ENCODE data around the gene SKA1.

SKA1 gene

DNA sequence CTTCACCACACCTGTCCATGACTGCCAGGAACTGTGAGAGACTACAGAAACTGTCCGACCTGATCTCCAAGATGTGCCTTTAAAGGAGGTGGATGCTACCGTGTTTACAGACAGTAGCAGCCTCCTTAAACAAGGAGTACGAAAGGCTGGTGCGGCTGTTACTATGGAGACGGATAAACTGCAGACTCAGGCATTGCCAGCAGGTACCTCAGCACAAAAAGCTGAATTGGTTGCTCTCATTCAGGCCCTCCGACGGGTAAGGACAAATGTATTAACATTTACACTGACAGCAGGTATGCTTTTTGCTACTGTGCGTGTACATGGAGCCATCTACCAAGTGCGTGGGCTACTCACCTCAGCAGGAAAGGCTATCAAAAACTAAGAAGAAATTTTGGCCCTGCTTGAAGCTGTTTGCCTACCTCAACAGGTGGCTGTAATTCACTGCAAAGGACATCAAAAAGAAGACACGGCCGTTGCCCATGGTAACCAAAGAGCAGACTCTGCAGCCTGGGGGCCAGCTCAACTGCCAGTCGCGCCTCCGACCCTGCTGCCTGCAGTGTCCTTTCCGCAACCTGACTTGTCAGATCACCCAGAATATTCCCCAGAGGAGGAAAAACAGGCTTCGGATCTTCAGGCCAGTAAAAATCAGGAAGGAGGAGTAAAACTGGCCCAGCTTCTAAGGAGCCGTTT lies 30.9 kb downstream of the SKA1 start:
- no peak for TF ChIP-seq CTCF (IDR thresholded peaks at IDR 0.05)

- no peak for TF ChIP-seq CTCF (IDR thresholded peaks at IDR 0.05)
Observed at GRCh38 chr18:50409236-50409635, 34.4 kb downstream of the SKA1 start.

- TF ChIP-seq CTCF (IDR thresholded peaks at IDR 0.05): no peak
Observed at GRCh38 chr18:50410008-50410407, 35.2 kb downstream of the SKA1 start.

- no peak for TF ChIP-seq CTCF (IDR thresholded peaks at IDR 0.05)
Observed at GRCh38 chr18:50410894-50411293, 36.0 kb downstream of the SKA1 start.

GRCh38 chr18:50418650-50419049 lies 43.8 kb downstream of the SKA1 start:
- no peak for TF ChIP-seq CTCF (IDR thresholded peaks at IDR 0.05)

DNA sequence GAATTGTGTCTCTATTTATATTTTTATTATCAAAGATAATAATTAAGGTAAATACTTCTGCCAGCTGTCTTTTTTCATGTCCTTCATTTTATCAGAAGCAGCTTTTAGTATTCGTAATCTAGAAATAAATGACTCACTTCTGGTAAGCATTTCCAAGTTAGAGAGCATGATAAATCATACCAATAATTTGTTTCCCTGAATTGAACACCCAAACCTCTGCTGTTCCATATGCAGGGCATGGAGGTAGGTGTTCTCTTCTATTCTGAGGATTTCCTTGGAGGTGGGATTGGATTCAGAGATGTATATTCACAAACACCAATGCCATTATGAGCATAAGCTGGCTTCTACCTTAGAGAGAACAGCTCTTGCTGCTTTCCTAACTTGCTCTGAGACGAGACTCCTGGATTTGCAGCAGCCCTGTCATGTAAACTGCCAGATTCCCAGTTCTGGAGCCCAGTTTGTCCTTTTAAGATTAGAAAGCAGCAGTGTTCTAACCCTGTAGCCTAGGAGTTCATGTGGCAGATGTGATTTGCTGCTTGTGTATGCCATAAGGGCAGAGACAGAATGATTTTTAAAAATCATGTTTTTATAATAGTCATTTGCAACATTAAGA lies 47.5 kb downstream of the SKA1 start:
- no peak for TF ChIP-seq CTCF (IDR thresholded peaks at IDR 0.05)

GRCh38 chr18:50424877-50425690 lies 50.2 kb downstream of the SKA1 start:
- no peak for TF ChIP-seq CTCF (IDR thresholded peaks at IDR 0.05)

Data from LNCAP (cell line).